Occipital lobe (tissue), 3 donors: ENCODE results near the gene RBP7. TPM values are rescaled to one million over a fixed set of nuclear protein-coding genes. Genes with fewer than 3 reads are reported as not detected.

ENCODE experiments used
- DNase-seq: peaks from one replicate; lab custom pipeline; 2025; lab: John Stamatoyannopoulos, UW
- small RNA-seq: library from RNA; depleted of rRNA; stranded (forward); fragments of <200 nt; gene quantifications from one replicate; pipeline ENCODE3, GENCODE V24; 2014
- total RNA-seq: library from RNA; depleted of rRNA; stranded (reverse); fragments of >200 nt; gene quantifications from one replicate; pipeline ENCODE4 v1.2.3, GENCODE V29; 2014

The RBP7 gene
- total RNA-seq, 1 donor from 2014 or later: not detected

GRCh38 chr1:10065344-10065685, 68.3 kb downstream of the RBP7 start:
- no peak for DNase-seq

Small RNA genes within 50 kb of the gene (small RNA-seq; reads per million reads assigned to genes)
- gene MIR5697: not detected

Other genes starting within 250 kb of the RBP7 start
- gene CLSTN1, start 173.3 kb upstream of the RBP7 start, total RNA-seq: 129 TPM
- gene CTNNBIP1, start 87.0 kb upstream of the RBP7 start, total RNA-seq: 40.1 TPM
- 90.5 TPM for gene LZIC, start 53.8 kb upstream of the RBP7 start, total RNA-seq
- gene NMNAT1, start 53.8 kb upstream of the RBP7 start, total RNA-seq: 6.1 TPM
- gene UBE4B, start 35.7 kb downstream of the RBP7 start, total RNA-seq: 35.4 TPM
- gene KIF1B, start 213.3 kb downstream of the RBP7 start, total RNA-seq: 210 TPM